CD8-positive, alpha-beta memory T cell (primary cell): ENCODE results near the gene FOXE1. TPM values are rescaled to one million over a fixed set of nuclear protein-coding genes. Genes with fewer than 3 reads are reported as not detected.
A peak's percentile ranks its signal among the peaks of the same experiment; 100 is the strongest.

Source experiments
- CTCF ChIA-PET: fragments of 350-600 bp; sonication (Branson Sonifier 250); formaldehyde crosslinking; loops from one replicate; lab custom pipeline; 2021; ENCODE audit warnings: antibody characterized with exemption; lab: Charles Lee
- POLR2A ChIA-PET: fragments of 350-600 bp; sonication (Branson Sonifier 250); formaldehyde crosslinking; loops from one replicate; lab custom pipeline; 2021; ENCODE audit warnings: antibody characterized with exemption; lab: Charles Lee
- DNase-seq, 5 donors: peaks; one replicate each; pipeline versions ENCODE4 v3.0.0 to v3.0.0-alpha.2; 2020 to 2022; ENCODE audit warnings: mixed read lengths in 1 of 5
- H3K27ac ChIP-seq: one replicate; pipeline ENCODE4 v1.7.0; 2013; ENCODE audit warnings: low read depth, mild to moderate bottlenecking, low read length, moderate library complexity
- H3K27me3 ChIP-seq: 2 replicates; pipeline ENCODE4 v1.7.0; 2013; ENCODE audit warnings: low read length, mild to moderate bottlenecking; ENCODE audit not compliant: insufficient read depth, poor library complexity, severe bottlenecking
- H3K36me3 ChIP-seq: 2 replicates; pipeline ENCODE4 v1.7.0; 2013; ENCODE audit warnings: mild to moderate bottlenecking, low read length, moderate library complexity; ENCODE audit not compliant: insufficient read depth
- H3K4me1 ChIP-seq: 2 replicates; pipeline ENCODE4 v1.7.0; 2013; ENCODE audit warnings: mild to moderate bottlenecking, low read length, moderate library complexity; ENCODE audit not compliant: insufficient read depth
- H3K4me3 ChIP-seq: 2 replicates; pipeline ENCODE4 v1.7.0; 2013; ENCODE audit warnings: mild to moderate bottlenecking, low read length
- H3K9me3 ChIP-seq: 2 replicates; pipeline ENCODE4 v1.7.0; 2013; ENCODE audit warnings: mild to moderate bottlenecking, low read length
- H3K27ac Mint-ChIP-seq, 8 donors: one replicate each; pipeline ENCODE4 v1.8.0; 2020 to 2021; ENCODE audit warnings: mixed read lengths in 8 of 8, mild to moderate bottlenecking in 6 of 8, inconsistent platforms in 3 of 8, moderate library complexity in 3 of 8
- H3K27me3 Mint-ChIP-seq, 2 donors: one replicate each; pipeline ENCODE4 v1.8.0; 2020 to 2021; ENCODE audit warnings: mixed read lengths in 2 of 2, mild to moderate bottlenecking in 1 of 2, moderate library complexity in 1 of 2
- H3K36me3 Mint-ChIP-seq, 3 donors: one replicate each; pipeline ENCODE4 v1.8.0; 2020 to 2021; ENCODE audit warnings: mixed read lengths in 3 of 3, inconsistent platforms in 1 of 3, mild to moderate bottlenecking in 1 of 3
- H3K4me1 Mint-ChIP-seq, 3 donors: one replicate each; pipeline ENCODE4 v1.8.0; 2020 to 2021; ENCODE audit warnings: mixed read lengths in 3 of 3, inconsistent platforms in 1 of 3, mild to moderate bottlenecking in 1 of 3
- H3K4me3 Mint-ChIP-seq, 7 donors: one replicate each; pipeline ENCODE4 v1.8.0; 2020 to 2021; ENCODE audit warnings: mixed read lengths in 7 of 7, mild to moderate bottlenecking in 6 of 7, moderate library complexity in 4 of 7, inconsistent platforms in 2 of 7
- H3K9me3 Mint-ChIP-seq, 5 donors: one replicate each; pipeline ENCODE4 v1.8.0; 2020 to 2022; ENCODE audit warnings: mixed read lengths in 5 of 5, mild to moderate bottlenecking in 3 of 5, moderate library complexity in 2 of 5, inconsistent platforms in 1 of 5
- polyA plus RNA-seq: library from polyadenylated mRNA; unstranded; fragments of 300-500 nt; fragmentation: Illumina TruSeq; gene quantifications from one replicate; pipeline ENCODE4 v1.2.3, GENCODE V29; 2021
- total RNA-seq, 2 experiments: library from RNA; stranded (reverse); gene quantifications; one replicate each; pipeline ENCODE4 v1.2.3, GENCODE V29; 2021

The FOXE1 gene
- total and polyA plus RNA-seq, 3 experiments from 2014 or later, result 0.07 TPM; not detected in 2

- peaks cover 5 to 11% (median 11%) of the 10 kb centered on the region in 3 donors for H3K4me1 Mint-ChIP-seq
- H3K4me3 Mint-ChIP-seq, result no peak overlapping the region
- H3K36me3 Mint-ChIP-seq, result peaks cover 0 to 1% (median 0%) of the 10 kb centered on the region in 3 donors
- Histone ChIP-seq H3K27me3 (peaks cover 54% of the 10 kb centered on the region), H3K9me3 (no peaks in the 10 kb centered on the region), H3K27ac (no peak overlapping the region), H3K4me1 (peaks cover 14% of the 10 kb centered on the region), H3K4me3 (no peak overlapping the region), H3K36me3 (no peaks in the 10 kb centered on the region)
- DNase-seq, result no peak
- H3K27ac Mint-ChIP-seq, result no peak overlapping the region
- POLR2A ChIA-PET, result no interaction called here
- H3K9me3 Mint-ChIP-seq, result peaks cover 0 to 2% (median under 1%) of the 10 kb centered on the region in 5 donors
- CTCF ChIA-PET, result interaction anchor here (1.2 to 1.9 kb wide), 3 partner anchors 42 to 63 kb away, joined by 3 to 4 read pairs (median 3); partner anchors contain the start of gene TRMO
- peaks cover 76 to 90% of the 10 kb centered on the region in 2 donors for H3K27me3 Mint-ChIP-seq
Observed at GRCh38 chr9:97859346-97859745, 6.3 kb downstream of the FOXE1 start.

- Histone ChIP-seq H3K4me1 (peaks cover 8% of the 10 kb centered on the region), H3K9me3 (no peaks in the 10 kb centered on the region), H3K27ac (no peak overlapping the region), H3K36me3 (no peaks in the 10 kb centered on the region), H3K27me3 (peaks cover 44% of the 10 kb centered on the region), H3K4me3 (no peak overlapping the region)
- ChIA-PET POLR2A (no interaction called here), CTCF (interaction anchor here (1.9 kb wide), 1 partner anchor 62 kb away, joined by 4 read pairs; the partner anchor contains the start of gene TRMO)
- Mint-ChIP-seq H3K4me1 (peaks cover 5 to 11% (median 11%) of the 10 kb centered on the region in 3 donors), H3K27me3 (peaks cover 80 to 95% of the 10 kb centered on the region in 2 donors), H3K9me3 (peaks cover 9 to 14% (median 12%) of the 10 kb centered on the region in 5 donors), H3K27ac (peak overlapping the region in 1 of 8 donors; percentile 21), H3K36me3 (peaks cover 1 to 9% (median 1%) of the 10 kb centered on the region in 3 donors), H3K4me3 (no peak overlapping the region)
- DNase-seq, result no peak
Observed at GRCh38 chr9:97860451-97861147, 7.6 kb downstream of the FOXE1 start.

GRCh38 chr9:97861148-97861475 is 8.1 kb downstream of the FOXE1 start:
- ChIA-PET POLR2A (no interaction called here), CTCF (no interaction called here)
- DNase-seq, result no peak
- H3K36me3 Mint-ChIP-seq, result peaks cover 1 to 14% (median 3%) of the 10 kb centered on the region in 3 donors
- H3K9me3 Mint-ChIP-seq, result peaks cover 13 to 19% (median 17%) of the 10 kb centered on the region in 5 donors
- no peak overlapping the region for H3K4me3 ChIP-seq
- H3K27me3 ChIP-seq, result peaks cover 39% of the 10 kb centered on the region
- H3K4me1 Mint-ChIP-seq, result peaks cover 5 to 11% (median 11%) of the 10 kb centered on the region in 3 donors
- no peaks in the 10 kb centered on the region for H3K36me3 ChIP-seq
- peak overlapping the region in 1 of 8 donors; percentile 21 for H3K27ac Mint-ChIP-seq
- no peak overlapping the region for H3K27ac ChIP-seq
- H3K27me3 Mint-ChIP-seq, result peaks cover 80 to 95% of the 10 kb centered on the region in 2 donors
- peaks cover under 1% of the 10 kb centered on the region for H3K9me3 ChIP-seq
- no peak overlapping the region for H3K4me3 Mint-ChIP-seq
- peaks cover 8% of the 10 kb centered on the region for H3K4me1 ChIP-seq

- Mint-ChIP-seq H3K9me3 (peaks cover 23 to 35% (median 34%) of the 10 kb centered on the region in 5 donors), H3K36me3 (peaks cover 0 to 28% (median 3%) of the 10 kb centered on the region in 3 donors), H3K27me3 (peaks cover 66 to 87% of the 10 kb centered on the region in 2 donors), H3K4me1 (peaks cover 0 to under 1% (median under 1%) of the 10 kb centered on the region in 3 donors), H3K4me3 (no peak overlapping the region), H3K27ac (no peak overlapping the region)
- POLR2A ChIA-PET, result interaction anchor here (0.6 kb wide), 1 partner anchor 69 kb away, joined by 5 read pairs; no protein-coding TSS in a partner anchor
- Histone ChIP-seq H3K27ac (no peak overlapping the region), H3K9me3 (peaks cover 9% of the 10 kb centered on the region), H3K36me3 (no peaks in the 10 kb centered on the region), H3K4me1 (peaks cover under 1% of the 10 kb centered on the region), H3K4me3 (no peak overlapping the region), H3K27me3 (peaks cover 17% of the 10 kb centered on the region)
- no peak for DNase-seq
- CTCF ChIA-PET, result interaction anchor here (0.5 kb wide), 1 partner anchor 79 kb away, joined by 3 read pairs; no protein-coding TSS in a partner anchor
Observed at GRCh38 chr9:97863314-97863713, 10.3 kb downstream of the FOXE1 start.

- H3K27me3 Mint-ChIP-seq, result peaks cover 68 to 87% of the 10 kb centered on the region in 2 donors
- no peak for DNase-seq
Observed at GRCh38 chr9:97864396-97864795, 11.4 kb downstream of the FOXE1 start.

GRCh38 chr9:97866300-97866699 is 13.3 kb downstream of the FOXE1 start:
- H3K36me3 Mint-ChIP-seq, result peaks cover 0 to 54% (median 3%) of the 10 kb centered on the region in 3 donors
- H3K27me3 Mint-ChIP-seq, result peaks cover 51 to 74% of the 10 kb centered on the region in 2 donors
- Histone ChIP-seq H3K27me3 (no peaks in the 10 kb centered on the region), H3K4me1 (no peaks in the 10 kb centered on the region), H3K9me3 (peaks cover 9% of the 10 kb centered on the region), H3K36me3 (no peaks in the 10 kb centered on the region), H3K4me3 (no peak overlapping the region), H3K27ac (no peak overlapping the region)
- peaks cover 23 to 36% (median 35%) of the 10 kb centered on the region in 5 donors for H3K9me3 Mint-ChIP-seq
- DNase-seq, result no peak
- CTCF ChIA-PET, result no interaction called here
- no peak overlapping the region for H3K27ac Mint-ChIP-seq
- H3K4me3 Mint-ChIP-seq, result no peak overlapping the region
- POLR2A ChIA-PET, result no interaction called here
- no peaks in the 10 kb centered on the region for H3K4me1 Mint-ChIP-seq

More at GRCh38 chr9:97864396-97864795, 11.4 kb downstream of the FOXE1 start:
- Histone ChIP-seq H3K9me3 (peaks cover 9% of the 10 kb centered on the region), H3K4me1 (no peaks in the 10 kb centered on the region), H3K36me3 (no peaks in the 10 kb centered on the region), H3K27ac (no peak overlapping the region), H3K27me3 (peaks cover 7% of the 10 kb centered on the region), H3K4me3 (no peak overlapping the region)
- no peak overlapping the region for H3K4me3 Mint-ChIP-seq
- ChIA-PET CTCF (no interaction called here), POLR2A (no interaction called here)
- H3K36me3 Mint-ChIP-seq, result peaks cover 0 to 39% (median 3%) of the 10 kb centered on the region in 3 donors
- peaks cover 23 to 36% (median 35%) of the 10 kb centered on the region in 5 donors for H3K9me3 Mint-ChIP-seq
- no peaks in the 10 kb centered on the region for H3K4me1 Mint-ChIP-seq
- no peak overlapping the region for H3K27ac Mint-ChIP-seq

- H3K4me3 Mint-ChIP-seq, result no peak overlapping the region
- CTCF ChIA-PET, result no interaction called here
- peaks cover 45 to 72% of the 10 kb centered on the region in 2 donors for H3K27me3 Mint-ChIP-seq
- peaks cover 0 to 59% (median 5%) of the 10 kb centered on the region in 3 donors for H3K36me3 Mint-ChIP-seq
- POLR2A ChIA-PET, result no interaction called here
- H3K9me3 Mint-ChIP-seq, result peaks cover 23 to 36% (median 35%) of the 10 kb centered on the region in 5 donors
- no peaks in the 10 kb centered on the region for H3K4me1 ChIP-seq
- no peak overlapping the region for H3K27ac ChIP-seq
- no peaks in the 10 kb centered on the region for H3K27me3 ChIP-seq
- peaks cover 9% of the 10 kb centered on the region for H3K9me3 ChIP-seq
- H3K4me3 ChIP-seq, result no peak overlapping the region
- no peaks in the 10 kb centered on the region for H3K4me1 Mint-ChIP-seq
- H3K36me3 ChIP-seq, result no peaks in the 10 kb centered on the region
- no peak overlapping the region for H3K27ac Mint-ChIP-seq
- no peak for DNase-seq
Observed at GRCh38 chr9:97866848-97867247, 13.8 kb downstream of the FOXE1 start.

GRCh38 chr9:97868859-97869258 is 15.8 kb downstream of the FOXE1 start:
- DNase-seq, result no peak
- Mint-ChIP-seq H3K4me3 (no peak overlapping the region), H3K9me3 (peaks cover 23 to 36% (median 35%) of the 10 kb centered on the region in 5 donors), H3K27ac (no peak overlapping the region), H3K27me3 (peaks cover 34 to 56% of the 10 kb centered on the region in 2 donors), H3K36me3 (peaks cover 0 to 65% (median 5%) of the 10 kb centered on the region in 3 donors), H3K4me1 (no peaks in the 10 kb centered on the region)
- Histone ChIP-seq H3K4me3 (no peak overlapping the region), H3K9me3 (peaks cover 9% of the 10 kb centered on the region), H3K27ac (no peak overlapping the region), H3K4me1 (no peaks in the 10 kb centered on the region), H3K27me3 (no peaks in the 10 kb centered on the region), H3K36me3 (no peaks in the 10 kb centered on the region)
- ChIA-PET CTCF (interaction anchor here (1.1 kb wide), 1 partner anchor 32 kb away, joined by 3 read pairs; no protein-coding TSS in a partner anchor), POLR2A (interaction anchor here (0.6 kb wide), 1 partner anchor 182 kb away, joined by 3 read pairs; no protein-coding TSS in a partner anchor)
